Measurements from ENCODE around the gene CELF2. TPM values are rescaled to one million over a fixed set of nuclear protein-coding genes. Genes with fewer than 3 reads are reported as not detected.

Gene CELF2
- polyA plus RNA-seq, 1 donor from 2014 or later: 55.5 TPM

- peak overlapping the region; percentile 79 for H3K4me3 ChIP-seq (ENCODE audit: low read length)
- H2AFZ ChIP-seq (ENCODE audit: low read depth, low read length): no peak overlapping the region
- H3K27ac ChIP-seq (ENCODE audit: low read length): no peak overlapping the region
- no peak for TF ChIP-seq SMC3 (conservative IDR thresholded peaks at IDR 0.05; ENCODE audit: poor library complexity)
- no peak for TF ChIP-seq EZH2 (IDR thresholded peaks at IDR 0.05; ENCODE audit: borderline replicate concordance, insufficient read depth, low read length, poor library complexity, severe bottlenecking)
- no peak for TF ChIP-seq CTCF (IDR thresholded peaks at IDR 0.05; ENCODE audit: poor library complexity, severe bottlenecking)
- no peak for TF ChIP-seq MXI1 (conservative IDR thresholded peaks at IDR 0.05; ENCODE audit: poor library complexity, severe bottlenecking)
- no peak for TF ChIP-seq RAD21 (conservative IDR thresholded peaks at IDR 0.05)
- no peak for TF ChIP-seq TAF1 (IDR thresholded peaks at IDR 0.05; ENCODE audit: low read depth)
- TF ChIP-seq REST (IDR thresholded peaks at IDR 0.05; ENCODE audit: borderline replicate concordance): no peak
- no peak for TF ChIP-seq EP300 (conservative IDR thresholded peaks at IDR 0.05; ENCODE audit: poor library complexity, severe bottlenecking)
- TF ChIP-seq POLR2AphosphoS5 (IDR thresholded peaks at IDR 0.05): no peak
- H3F3A ChIP-seq (ENCODE audit: insufficient read depth, low read length, poor library complexity, severe bottlenecking): no peaks in the 10 kb centered on the region
- H3K4me2 ChIP-seq (ENCODE audit: low read length): no peak overlapping the region
- peaks cover 5% of the 10 kb centered on the region for H3K36me3 ChIP-seq (ENCODE audit: insufficient read depth, low read length)
- no peaks in the 10 kb centered on the region for H3K9me2 ChIP-seq (ENCODE audit: insufficient read depth, low read length)
- no peaks in the 10 kb centered on the region for H3K9me3 ChIP-seq (ENCODE audit: low read length)
- no peaks in the 10 kb centered on the region for H3K27me3 ChIP-seq (ENCODE audit: insufficient read depth, low read depth, low read length)
- H3K79me2 ChIP-seq (replicated peaks; ENCODE audit: insufficient read depth, low read length): peaks cover 79% of the 10 kb centered on the region
- H4K20me1 ChIP-seq (ENCODE audit: insufficient read depth): no peaks in the 10 kb centered on the region
- no peak overlapping the region for H3K9ac ChIP-seq (ENCODE audit: low read length)
These were observed 152.3 kb downstream of the CELF2 start for GRCh38 chr10:11169976-11170375.

GRCh38 chr10:11170574-11170973 is 152.9 kb downstream of the CELF2 start:
- Histone ChIP-seq H3K79me2 (replicated peaks; ENCODE audit: insufficient read depth, low read length) (peaks cover 81% of the 10 kb centered on the region), H3K4me3 (ENCODE audit: low read length) (peak overlapping the region; percentile 79), H3K9me2 (ENCODE audit: insufficient read depth, low read length) (no peaks in the 10 kb centered on the region), H3F3A (ENCODE audit: insufficient read depth, low read length, poor library complexity, severe bottlenecking) (no peaks in the 10 kb centered on the region), H3K27ac (ENCODE audit: low read length) (no peak overlapping the region), H3K9me3 (ENCODE audit: low read length) (no peaks in the 10 kb centered on the region), H4K20me1 (ENCODE audit: insufficient read depth) (no peaks in the 10 kb centered on the region), H3K36me3 (ENCODE audit: insufficient read depth, low read length) (peaks cover 6% of the 10 kb centered on the region), H3K27me3 (ENCODE audit: insufficient read depth, low read depth, low read length) (no peaks in the 10 kb centered on the region), H3K9ac (ENCODE audit: low read length) (no peak overlapping the region), H2AFZ (ENCODE audit: low read depth, low read length) (no peak overlapping the region), H3K4me2 (ENCODE audit: low read length) (no peak overlapping the region)
- TF ChIP-seq CTCF (IDR thresholded peaks at IDR 0.05; ENCODE audit: poor library complexity, severe bottlenecking) (no peak), POLR2AphosphoS5 (IDR thresholded peaks at IDR 0.05) (no peak), MXI1 (conservative IDR thresholded peaks at IDR 0.05; ENCODE audit: poor library complexity, severe bottlenecking) (no peak), REST (IDR thresholded peaks at IDR 0.05; ENCODE audit: borderline replicate concordance) (no peak), SMC3 (conservative IDR thresholded peaks at IDR 0.05; ENCODE audit: poor library complexity) (no peak), EZH2 (IDR thresholded peaks at IDR 0.05; ENCODE audit: borderline replicate concordance, insufficient read depth, low read length, poor library complexity, severe bottlenecking) (no peak), EP300 (conservative IDR thresholded peaks at IDR 0.05; ENCODE audit: poor library complexity, severe bottlenecking) (no peak), TAF1 (IDR thresholded peaks at IDR 0.05; ENCODE audit: low read depth) (no peak), RAD21 (conservative IDR thresholded peaks at IDR 0.05) (no peak)
